Fibroblast of skin of right biceps (primary cell): ENCODE results near the gene CXADR.
"Not testable (repeated sequence)": the region's sequence is repeated elsewhere in the genome, so short reads cannot be mapped to it uniquely, and the experiment has no call there.

ENCODE experiments used
- DNase-seq: peaks from one replicate; pipeline ENCODE4 v3.0.0-alpha.2; 2013

CXADR gene

GRCh38 chr21:17502985-17503384 is 9.9 kb upstream of the CXADR start:
- DNase-seq: not testable (repeated sequence)

GRCh38 chr21:17506951-17507350 is 5.9 kb upstream of the CXADR start:
- DNase-seq: no peak

DNA sequence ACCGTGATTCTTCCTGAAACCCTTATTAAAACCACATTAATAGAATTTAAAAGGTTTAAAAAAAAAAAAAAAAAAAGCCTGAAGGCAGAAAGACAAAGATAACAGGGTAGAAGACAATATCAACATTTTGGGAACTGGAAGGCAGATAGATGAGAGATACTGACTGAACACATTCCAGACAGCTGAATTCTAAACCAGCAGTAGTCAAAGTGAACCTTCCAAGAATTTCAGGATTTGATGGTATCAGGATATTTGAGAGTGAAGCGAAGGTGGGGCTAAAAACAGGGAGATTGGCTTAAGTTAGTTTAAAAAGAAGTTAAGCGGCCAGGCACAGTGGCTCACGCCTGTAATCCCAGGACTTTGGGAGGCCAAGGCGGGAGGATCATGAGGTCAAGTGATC is 5.3 kb upstream of the CXADR start:
- no peak for DNase-seq

DNA sequence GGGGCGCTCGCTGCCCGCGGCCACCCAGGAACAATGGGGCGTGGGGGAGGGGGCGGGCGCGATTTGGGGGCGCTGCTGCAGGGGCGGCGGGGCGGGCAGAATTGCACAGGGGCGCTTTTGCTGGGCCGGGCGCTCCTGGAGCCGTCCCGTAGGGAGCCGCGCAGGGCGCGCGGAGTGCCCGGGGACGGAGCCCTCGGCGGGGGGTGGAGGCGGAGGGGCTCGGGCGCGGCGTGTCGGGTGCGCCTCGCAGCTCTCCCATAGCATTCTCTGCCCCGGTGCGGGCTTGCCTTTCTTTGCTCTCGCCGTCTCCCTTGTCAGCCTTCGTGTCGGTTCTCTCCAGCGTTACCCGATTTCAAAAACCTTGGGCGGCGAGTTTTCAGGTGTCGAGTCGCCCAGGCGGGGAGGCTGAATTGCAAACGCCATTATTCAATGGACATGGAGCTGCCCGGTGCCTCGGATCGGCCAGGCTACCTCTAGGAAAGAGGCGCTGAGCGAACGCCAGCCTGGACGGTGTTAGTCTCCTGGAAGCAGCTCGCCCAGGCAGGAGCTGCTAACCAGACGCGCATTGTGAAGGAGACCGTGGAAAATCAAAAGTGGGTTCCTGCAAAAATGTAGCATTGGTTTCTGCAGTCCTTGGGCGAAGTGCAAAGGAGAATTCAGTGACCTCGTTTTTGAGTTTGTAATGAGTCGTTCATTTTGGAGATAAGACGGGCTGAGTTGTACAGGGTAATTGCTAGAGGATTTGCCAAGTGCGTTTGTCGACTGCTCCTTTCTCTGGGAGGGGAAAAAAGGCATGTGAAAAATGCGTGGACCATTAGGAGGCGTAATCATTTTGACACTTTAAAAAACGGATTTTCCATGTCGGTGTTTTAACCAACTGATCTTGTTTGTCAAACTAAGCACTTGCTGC is 626 bp downstream of the CXADR start:
- no peak for DNase-seq

DNA sequence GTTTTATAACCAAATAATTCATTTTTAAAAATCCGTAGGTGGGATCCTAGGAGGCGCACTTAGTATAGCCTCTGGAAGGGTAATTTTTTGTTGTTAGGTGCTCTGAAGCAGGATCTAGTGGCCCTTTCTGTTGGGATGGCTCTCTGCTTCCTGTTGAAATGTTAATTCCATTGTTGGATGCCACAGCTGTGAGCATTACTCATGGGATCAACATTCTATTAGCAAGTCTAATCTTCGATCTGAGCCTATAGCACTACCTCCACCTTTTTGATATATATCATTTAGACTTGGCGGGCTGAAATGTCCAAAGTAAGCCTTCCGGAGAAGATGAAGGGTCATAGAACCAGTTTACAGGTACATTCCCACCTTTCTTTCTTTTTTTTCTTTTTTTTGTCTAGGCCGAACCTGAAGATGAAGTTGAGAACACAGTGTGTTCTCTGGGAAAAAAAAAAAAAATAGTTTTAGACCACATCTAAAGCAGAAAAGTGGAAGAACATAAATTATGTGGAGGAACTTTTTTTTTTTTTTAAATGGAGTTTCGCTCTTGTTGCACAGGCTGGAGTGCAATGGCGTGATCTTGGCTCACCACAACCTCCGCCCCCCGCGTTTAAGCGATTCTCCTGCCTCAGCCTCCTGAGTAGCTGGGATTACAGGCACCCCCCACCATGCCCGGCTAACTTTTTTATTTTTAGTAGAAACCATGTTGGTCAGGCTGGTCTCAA is 1.4 kb downstream of the CXADR start:
- no peak for DNase-seq

DNA sequence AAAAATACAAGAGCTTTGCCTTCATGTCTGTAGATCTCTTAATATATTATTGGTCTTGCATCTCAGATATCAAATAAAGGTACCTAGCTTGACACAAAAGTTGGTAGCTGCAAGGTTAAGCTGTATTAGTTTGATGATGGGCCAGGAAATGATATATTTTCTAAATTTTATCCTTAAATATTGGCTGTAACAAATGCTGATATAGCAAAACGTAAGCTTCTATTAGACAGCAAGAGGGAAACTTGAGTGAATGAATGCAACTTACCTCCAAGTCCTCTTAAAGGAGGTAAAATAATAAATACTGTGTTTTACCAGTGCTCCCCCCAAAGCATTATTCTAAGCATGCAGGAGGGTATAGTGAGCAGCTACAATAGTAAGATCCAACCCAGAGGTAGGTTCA is 4.2 kb downstream of the CXADR start:
- DNase-seq: not testable (repeated sequence)

DNA sequence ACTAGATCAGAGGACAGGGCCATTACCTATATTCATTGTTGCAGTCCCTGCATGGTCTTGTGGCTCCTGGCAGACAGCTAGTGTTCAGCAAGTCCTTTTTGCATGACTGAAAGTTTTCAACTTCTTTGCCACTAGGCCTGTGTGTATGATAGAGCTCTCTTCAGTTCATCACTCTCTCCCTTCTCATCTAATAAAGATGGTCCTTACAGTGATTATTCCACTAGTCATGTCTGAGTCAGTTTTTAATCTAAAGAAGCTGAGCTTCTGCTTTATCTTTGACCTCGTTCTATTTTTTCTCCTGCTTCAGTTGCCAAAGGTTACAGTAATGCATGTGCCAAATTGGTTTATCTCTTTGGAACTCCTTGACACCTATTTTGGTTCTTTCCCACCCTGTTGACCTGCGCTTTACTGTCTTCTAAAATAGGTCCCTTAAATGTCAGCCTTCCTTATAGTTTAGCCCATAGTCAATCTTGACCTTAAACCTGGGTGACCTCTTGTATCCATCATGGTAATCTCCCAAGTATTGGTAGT is 6.4 kb downstream of the CXADR start:
- no peak for DNase-seq

DNA sequence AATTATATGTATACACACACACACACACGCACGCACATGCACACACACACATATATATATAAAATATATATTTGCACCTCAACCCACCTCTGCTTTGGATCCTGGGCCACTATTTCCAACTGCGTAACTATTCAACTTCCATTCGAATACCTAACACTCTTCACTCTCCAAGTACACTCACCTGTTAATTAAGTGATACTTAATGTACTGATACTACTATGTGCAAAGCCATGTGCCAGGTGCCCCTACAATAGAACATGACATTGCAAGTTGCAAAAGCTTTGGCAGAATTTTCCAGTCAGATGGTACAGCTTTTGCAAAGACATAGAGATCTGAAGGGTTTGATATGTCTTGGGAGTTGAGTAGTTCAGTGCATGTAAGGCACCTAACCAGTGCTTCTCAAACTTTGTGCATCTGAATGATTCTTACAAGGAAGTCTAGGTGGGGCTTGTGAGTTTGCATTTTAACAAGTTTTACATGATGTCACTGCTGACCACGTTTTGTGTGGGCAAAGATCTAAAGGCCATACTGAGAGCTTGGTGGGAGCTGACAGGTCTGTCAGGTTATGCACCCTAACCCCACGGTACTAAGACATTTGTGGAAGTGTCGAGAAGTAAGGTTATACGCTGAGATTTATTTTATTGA is 7.2 kb downstream of the CXADR start:
- no peak for DNase-seq

GRCh38 chr21:17523007-17523451 is 10.2 kb downstream of the CXADR start:
- DNase-seq: no peak

- not testable (repeated sequence) for DNase-seq
Measured at GRCh38 chr21:17523979-17524494, 11.2 kb downstream of the CXADR start.

- DNase-seq: no peak
Measured at GRCh38 chr21:17524635-17525034, 11.8 kb downstream of the CXADR start.

DNA sequence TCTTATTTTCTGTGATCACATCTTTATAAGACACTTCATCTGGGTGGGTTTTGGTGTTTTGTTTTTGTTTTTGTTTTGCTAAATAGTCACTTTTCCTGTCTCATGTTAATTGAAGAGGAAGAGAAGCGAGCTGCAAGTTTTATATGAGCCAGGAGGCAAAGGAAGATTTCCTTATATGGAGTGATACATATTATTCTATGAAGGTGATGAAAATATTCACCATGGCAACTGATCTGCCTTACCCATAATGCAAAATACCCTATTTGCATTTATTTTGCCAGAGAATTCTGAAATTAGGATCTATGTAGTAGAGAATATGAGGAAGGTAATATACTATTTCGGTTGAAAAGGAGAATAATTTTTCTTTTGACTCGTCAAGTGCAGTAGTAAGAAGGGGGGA is 13.9 kb downstream of the CXADR start:
- DNase-seq: no peak

DNA sequence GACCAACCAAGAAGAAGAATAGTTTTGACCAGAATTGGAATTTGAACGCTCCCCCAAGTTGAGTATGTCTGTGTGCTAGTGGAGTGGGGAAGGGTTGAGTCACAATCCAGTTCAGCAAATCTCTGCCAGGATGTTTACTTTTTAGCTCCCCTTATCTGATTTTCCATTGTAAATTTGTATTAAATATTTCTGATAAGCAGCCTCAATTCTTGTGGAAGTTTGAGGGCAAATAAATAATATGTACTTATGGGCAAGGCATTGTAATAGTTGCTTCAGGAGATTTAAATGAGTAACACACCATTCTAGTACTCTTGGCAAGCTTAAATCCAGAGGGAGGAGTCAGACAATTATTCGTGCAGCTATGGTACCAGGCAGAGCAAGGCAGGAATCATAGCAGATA is 14.4 kb downstream of the CXADR start:
- no peak for DNase-seq

GRCh38 chr21:17527711-17528110 is 14.9 kb downstream of the CXADR start:
- DNase-seq: no peak

DNA sequence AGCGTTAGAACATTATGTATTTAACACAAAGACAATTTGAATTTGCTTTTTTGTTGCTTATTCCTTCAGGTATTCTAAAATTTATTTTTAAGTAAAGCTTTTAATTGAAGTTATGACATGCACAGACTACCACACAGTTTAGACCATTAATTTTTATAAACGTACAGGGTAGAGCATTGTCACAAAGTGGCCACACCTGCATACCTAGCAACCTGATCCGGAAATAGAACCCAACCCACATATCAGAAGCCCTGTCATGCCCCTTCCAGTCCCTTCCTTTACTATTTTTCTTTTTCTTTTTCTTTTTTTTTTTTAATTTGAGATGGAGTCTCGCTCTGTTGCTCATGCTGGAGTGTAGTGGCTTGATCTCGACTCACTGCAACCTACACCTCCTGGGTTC is 16.8 kb downstream of the CXADR start:
- DNase-seq: no peak

DNA sequence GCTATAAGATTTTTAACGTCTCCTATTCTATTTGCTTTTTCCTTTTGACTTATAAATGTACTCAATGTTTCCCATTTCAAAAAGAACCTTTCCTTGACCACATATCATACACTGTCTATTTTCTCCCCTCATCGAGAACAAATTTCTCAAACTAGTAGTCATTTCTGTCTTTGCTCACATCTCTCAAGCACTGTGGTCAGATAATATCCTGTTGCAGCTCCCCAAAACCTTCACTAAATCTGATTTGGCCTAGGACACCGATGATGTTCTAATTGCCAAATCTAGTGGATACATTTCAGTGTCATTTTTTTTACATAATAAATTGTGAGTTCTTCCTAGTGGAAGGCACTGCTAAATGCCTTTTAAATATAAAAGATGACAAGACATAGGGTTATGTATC is 19.4 kb downstream of the CXADR start:
- DNase-seq: no peak

GRCh38 chr21:17536381-17536780 is 23.5 kb downstream of the CXADR start:
- DNase-seq: no peak

GRCh38 chr21:17537299-17537698 is 24.5 kb downstream of the CXADR start:
- no peak for DNase-seq

DNA sequence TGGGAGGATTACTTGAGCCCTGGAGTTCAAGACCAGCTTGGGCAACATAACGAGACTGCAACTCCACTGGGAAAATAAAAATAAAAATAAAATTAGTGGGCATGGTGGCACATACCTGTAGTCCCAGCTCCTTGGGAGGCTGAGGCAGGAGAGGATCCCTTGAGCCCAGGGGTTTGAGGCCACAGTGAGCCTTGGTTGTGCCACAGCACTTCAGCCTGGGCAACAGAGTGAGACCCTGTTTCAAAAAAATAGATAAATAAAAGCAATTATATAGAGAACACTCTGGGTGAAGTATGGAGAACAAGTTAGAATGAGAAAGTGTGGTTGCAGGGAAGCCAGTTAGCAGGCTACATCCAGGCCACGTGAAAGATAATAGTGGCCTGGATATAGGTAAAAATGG is 25.7 kb downstream of the CXADR start:
- no peak for DNase-seq

GRCh38 chr21:17539323-17539722 is 26.5 kb downstream of the CXADR start:
- no peak for DNase-seq

GRCh38 chr21:17539743-17540341 is 27.0 kb downstream of the CXADR start:
- no peak for DNase-seq

DNA sequence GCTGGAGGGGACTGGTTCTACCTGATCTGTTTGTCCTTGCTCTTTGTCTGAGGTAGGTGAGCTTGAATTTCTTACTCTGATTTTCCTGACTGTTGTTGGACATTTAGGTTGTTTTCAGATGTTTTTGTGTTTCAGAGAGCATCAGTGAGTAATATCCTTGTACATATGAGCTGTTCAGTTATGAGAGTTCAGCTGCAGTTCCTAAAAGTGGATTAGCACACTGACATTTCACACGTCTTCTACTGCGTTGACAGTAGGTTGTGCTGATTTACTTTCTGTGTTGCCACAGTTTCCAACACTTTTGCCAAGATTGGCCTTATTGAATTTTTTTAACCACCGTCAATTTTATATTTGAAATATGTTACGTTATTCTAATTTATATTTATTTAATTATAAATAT is 27.7 kb downstream of the CXADR start:
- DNase-seq: no peak
